Glutamatergic neuron (in vitro differentiated cells): ENCODE measurements around the gene ARL6IP4. TPM values are rescaled to one million over a fixed set of nuclear protein-coding genes. Genes with fewer than 3 reads are reported as not detected.

Experiments used
- DNase-seq: peaks from one replicate; pipeline ENCODE4 v3.0.0; 2022
- H3K27ac Mint-ChIP-seq: one replicate; pipeline ENCODE4 v1.8.0; 2020; ENCODE audit warnings: mild to moderate bottlenecking, mixed read lengths, inconsistent platforms; ENCODE audit not compliant: unreplicated experiment
- H3K27me3 Mint-ChIP-seq: one replicate; pipeline ENCODE4 v1.8.0; 2020; ENCODE audit warnings: mild to moderate bottlenecking, moderate library complexity, mixed read lengths, inconsistent platforms; ENCODE audit not compliant: unreplicated experiment
- H3K36me3 Mint-ChIP-seq: one replicate; pipeline ENCODE4 v1.8.0; 2020; ENCODE audit warnings: mild to moderate bottlenecking, mixed read lengths, inconsistent platforms; ENCODE audit not compliant: unreplicated experiment
- H3K4me1 Mint-ChIP-seq: one replicate; pipeline ENCODE4 v1.8.0; 2020; ENCODE audit warnings: mild to moderate bottlenecking, low read depth, mixed read lengths, inconsistent platforms; ENCODE audit not compliant: unreplicated experiment
- H3K4me3 Mint-ChIP-seq: one replicate; pipeline ENCODE4 v1.8.0; 2020; ENCODE audit warnings: mild to moderate bottlenecking, mixed read lengths, inconsistent platforms; ENCODE audit not compliant: unreplicated experiment
- H3K9me3 Mint-ChIP-seq: one replicate; pipeline ENCODE4 v1.8.0; 2020; ENCODE audit warnings: mild to moderate bottlenecking, moderate library complexity, mixed read lengths, inconsistent platforms; ENCODE audit not compliant: unreplicated experiment
- total RNA-seq: library from RNA; stranded (reverse); fragmentation: NEBNext Ultra II Directional; extraction: Animal tissue kit (Norgen Biotek cat#: 25700); gene quantifications from one replicate; pipeline ENCODE4 v1.2.1, GENCODE V29; 2021; ENCODE audit not compliant: unreplicated experiment
- TF ChIP-seq, protein P1 (sequence below): fragments of 200-600 bp; sonication (generic); IDR thresholded peaks from one replicate; pipeline ENCODE4 v1.5.0; 2021; ENCODE audit not compliant: partially characterized antibody, unreplicated experiment

ARL6IP4 gene
- total RNA-seq, 1 donor from 2014 or later: 122 TPM

DNA sequence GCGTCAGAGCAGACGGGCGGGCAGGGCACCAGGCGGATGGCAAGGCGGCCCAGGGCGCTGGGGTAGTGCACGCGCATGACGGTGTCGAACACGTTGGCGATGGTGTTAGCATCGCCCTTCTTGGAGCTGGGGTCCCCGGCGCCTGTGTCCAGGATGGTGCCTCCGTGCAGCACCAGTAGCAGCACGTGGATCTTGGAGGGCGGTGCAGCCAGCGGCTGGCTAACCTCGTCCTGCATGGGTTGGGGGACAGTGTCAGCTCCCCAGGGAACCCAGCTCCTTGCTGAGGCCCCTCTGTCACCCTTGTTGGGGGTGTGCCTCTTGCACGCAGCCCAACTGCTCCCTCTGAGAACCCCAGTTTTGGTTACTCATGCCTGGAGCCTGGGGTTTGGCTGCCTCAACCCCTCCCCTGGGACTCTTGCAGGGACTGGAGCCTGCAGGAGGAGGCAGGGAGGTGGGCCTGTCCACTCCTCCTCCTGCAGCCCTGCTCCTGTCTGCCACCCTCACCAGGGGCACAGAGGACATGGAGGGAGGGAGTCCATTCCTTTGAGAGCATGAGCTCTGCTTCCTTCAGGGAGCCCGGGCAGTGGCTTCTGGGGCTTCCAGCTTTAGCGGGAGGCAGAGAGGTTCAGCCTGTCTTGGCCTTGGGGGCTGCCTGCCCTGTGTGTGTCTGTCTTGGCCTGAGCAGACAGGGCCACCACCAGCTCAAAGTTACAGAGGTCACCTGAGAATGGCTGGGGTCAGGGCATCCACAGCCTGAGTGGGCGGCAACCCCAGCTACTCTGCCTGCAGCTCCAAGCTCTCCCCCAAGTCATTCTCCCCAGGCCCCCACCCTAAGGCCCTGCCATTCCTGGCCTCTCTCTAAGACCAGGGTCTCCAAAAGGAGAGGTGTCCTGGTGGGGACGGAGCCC is 17.1 kb downstream of the ARL6IP4 start:
- TF ChIP-seq, protein P1, sequence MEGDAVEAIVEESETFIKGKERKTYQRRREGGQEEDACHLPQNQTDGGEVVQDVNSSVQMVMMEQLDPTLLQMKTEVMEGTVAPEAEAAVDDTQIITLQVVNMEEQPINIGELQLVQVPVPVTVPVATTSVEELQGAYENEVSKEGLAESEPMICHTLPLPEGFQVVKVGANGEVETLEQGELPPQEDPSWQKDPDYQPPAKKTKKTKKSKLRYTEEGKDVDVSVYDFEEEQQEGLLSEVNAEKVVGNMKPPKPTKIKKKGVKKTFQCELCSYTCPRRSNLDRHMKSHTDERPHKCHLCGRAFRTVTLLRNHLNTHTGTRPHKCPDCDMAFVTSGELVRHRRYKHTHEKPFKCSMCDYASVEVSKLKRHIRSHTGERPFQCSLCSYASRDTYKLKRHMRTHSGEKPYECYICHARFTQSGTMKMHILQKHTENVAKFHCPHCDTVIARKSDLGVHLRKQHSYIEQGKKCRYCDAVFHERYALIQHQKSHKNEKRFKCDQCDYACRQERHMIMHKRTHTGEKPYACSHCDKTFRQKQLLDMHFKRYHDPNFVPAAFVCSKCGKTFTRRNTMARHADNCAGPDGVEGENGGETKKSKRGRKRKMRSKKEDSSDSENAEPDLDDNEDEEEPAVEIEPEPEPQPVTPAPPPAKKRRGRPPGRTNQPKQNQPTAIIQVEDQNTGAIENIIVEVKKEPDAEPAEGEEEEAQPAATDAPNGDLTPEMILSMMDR: no peak

DNA sequence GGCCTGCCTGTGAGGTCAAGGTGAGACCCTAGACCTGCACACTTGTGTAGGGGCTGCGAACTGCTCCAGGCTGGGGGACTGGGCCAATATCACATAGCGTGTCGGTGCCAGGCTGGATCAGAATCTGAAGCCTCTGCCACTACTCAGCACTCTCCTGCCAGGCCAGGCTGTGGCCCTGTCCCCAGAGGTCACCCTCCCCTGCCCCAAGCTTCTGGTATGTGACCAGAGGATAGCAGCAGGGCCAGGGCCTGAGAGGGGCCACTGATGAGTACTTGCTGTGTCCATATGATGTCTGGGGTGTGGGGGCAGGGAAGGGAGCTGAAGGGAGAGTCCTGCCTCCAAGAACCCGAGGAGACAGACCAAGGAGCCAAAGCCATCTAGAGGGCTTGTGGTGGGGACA is 17.8 kb downstream of the ARL6IP4 start:
- Mint-ChIP-seq H3K9me3 (no peaks in the 10 kb centered on the region), H3K4me1 (peaks cover 3% of the 10 kb centered on the region), H3K27me3 (peaks cover 3% of the 10 kb centered on the region), H3K4me3 (no peak overlapping the region), H3K36me3 (no peaks in the 10 kb centered on the region), H3K27ac (no peak overlapping the region)
- TF ChIP-seq, protein P1: no peak
- no peak for DNase-seq

More for the DNA sequence above, 17.1 kb downstream of the ARL6IP4 start:
- Mint-ChIP-seq H3K27me3 (peaks cover 4% of the 10 kb centered on the region), H3K9me3 (no peaks in the 10 kb centered on the region), H3K27ac (no peak overlapping the region), H3K36me3 (no peaks in the 10 kb centered on the region), H3K4me1 (peaks cover 3% of the 10 kb centered on the region), H3K4me3 (no peak overlapping the region)
- no peak for DNase-seq

DNA sequence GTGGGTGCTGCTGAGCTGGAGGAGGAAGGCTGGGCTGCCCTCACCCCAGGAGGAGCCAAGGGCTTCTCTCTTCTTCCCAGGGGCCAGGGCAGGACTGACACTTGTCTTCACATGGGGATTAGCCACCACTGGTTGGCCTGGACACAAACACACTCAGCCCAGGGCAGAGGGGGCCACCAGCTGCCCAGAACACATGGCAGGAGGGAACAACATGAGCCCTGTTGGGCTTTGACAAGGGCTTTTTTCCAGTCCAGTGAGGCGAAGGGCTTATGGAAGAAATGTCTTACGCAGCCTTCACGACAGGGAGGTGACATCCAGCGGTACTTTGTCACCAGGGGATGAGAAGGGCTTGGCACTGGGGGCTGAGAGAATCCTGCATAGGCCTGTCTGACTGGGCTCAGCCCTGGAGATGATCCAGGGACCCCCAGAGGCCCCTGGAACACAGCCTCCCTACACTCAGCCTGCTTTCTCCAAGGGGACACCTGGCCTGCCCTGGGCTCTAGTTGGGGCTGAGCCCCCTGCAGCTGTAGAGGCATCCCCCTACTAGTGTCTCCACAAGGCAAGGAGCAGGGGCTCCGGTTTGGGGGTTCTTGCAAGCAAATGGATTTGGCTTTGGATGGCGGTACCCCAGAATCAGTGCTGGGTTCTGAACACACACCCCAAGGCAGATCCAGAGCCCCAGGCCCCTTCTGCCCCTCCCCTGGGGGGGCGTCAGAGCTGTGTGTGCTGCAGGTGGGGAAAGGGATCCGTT is 18.9 kb downstream of the ARL6IP4 start:
- H3K27me3 Mint-ChIP-seq: peaks cover 3% of the 10 kb centered on the region
- TF ChIP-seq, protein P1: no peak
- DNase-seq: no peak
- no peak overlapping the region for H3K4me3 Mint-ChIP-seq
- H3K4me1 Mint-ChIP-seq: peaks cover 3% of the 10 kb centered on the region
- no peak overlapping the region for H3K27ac Mint-ChIP-seq
- no peaks in the 10 kb centered on the region for H3K9me3 Mint-ChIP-seq
- no peaks in the 10 kb centered on the region for H3K36me3 Mint-ChIP-seq

DNA sequence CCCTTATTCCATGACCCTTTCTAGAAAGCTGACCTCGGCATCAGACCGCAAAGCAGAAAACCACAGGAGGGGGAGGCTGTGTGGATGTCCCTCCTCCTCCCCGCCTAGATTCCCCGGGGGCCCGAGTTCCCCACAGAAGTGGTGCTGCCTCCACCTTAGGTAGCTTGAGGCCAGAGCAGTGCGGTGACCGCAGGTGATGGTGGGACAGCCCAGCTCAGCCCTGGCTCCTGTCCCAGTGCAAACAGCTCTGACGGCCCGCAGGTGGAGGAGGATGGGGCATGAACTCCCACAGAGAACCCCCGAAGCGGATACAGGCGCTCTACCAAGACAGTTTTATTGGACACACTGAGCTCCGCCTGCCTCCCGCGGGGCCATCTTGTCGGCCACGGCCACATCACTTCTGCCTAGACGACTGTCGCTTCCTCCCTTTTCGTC is 19.5 kb downstream of the ARL6IP4 start:
- Mint-ChIP-seq H3K4me3 (no peak overlapping the region), H3K9me3 (no peaks in the 10 kb centered on the region), H3K36me3 (no peaks in the 10 kb centered on the region), H3K27ac (no peak overlapping the region), H3K4me1 (peaks cover 3% of the 10 kb centered on the region), H3K27me3 (peaks cover 4% of the 10 kb centered on the region)
- DNase-seq: no peak
- TF ChIP-seq, protein P1: no peak
